ENCODE data around the gene ASTN1.

GRCh38 chr1:176884286-176884685 lies 280.2 kb downstream of the ASTN1 start:
- TF ChIP-seq, protein P1, sequence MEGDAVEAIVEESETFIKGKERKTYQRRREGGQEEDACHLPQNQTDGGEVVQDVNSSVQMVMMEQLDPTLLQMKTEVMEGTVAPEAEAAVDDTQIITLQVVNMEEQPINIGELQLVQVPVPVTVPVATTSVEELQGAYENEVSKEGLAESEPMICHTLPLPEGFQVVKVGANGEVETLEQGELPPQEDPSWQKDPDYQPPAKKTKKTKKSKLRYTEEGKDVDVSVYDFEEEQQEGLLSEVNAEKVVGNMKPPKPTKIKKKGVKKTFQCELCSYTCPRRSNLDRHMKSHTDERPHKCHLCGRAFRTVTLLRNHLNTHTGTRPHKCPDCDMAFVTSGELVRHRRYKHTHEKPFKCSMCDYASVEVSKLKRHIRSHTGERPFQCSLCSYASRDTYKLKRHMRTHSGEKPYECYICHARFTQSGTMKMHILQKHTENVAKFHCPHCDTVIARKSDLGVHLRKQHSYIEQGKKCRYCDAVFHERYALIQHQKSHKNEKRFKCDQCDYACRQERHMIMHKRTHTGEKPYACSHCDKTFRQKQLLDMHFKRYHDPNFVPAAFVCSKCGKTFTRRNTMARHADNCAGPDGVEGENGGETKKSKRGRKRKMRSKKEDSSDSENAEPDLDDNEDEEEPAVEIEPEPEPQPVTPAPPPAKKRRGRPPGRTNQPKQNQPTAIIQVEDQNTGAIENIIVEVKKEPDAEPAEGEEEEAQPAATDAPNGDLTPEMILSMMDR (IDR thresholded peaks at IDR 0.05; ENCODE audit: insufficient read depth, low read length) = no peak
- no peak for TF ChIP-seq REST (IDR thresholded peaks at IDR 0.05; ENCODE audit: insufficient replicate concordance, low read depth)

Measured in HL-60 (cell line).